ENCODE results near the gene CYTL1. TPM values are rescaled to one million over a fixed set of nuclear protein-coding genes. Genes with fewer than 3 reads are reported as not detected.
"Not testable (repeated sequence)": the region's sequence is repeated elsewhere in the genome, so short reads cannot be mapped to it uniquely, and the experiment has no call there.

Gene CYTL1
- polyA plus RNA-seq, 1 donor, result 8.9 TPM

- no peak for DNase-seq
These were observed 17.0 kb upstream of the CYTL1 start for GRCh38 chr4:5036239-5036638.

GRCh38 chr4:5034206-5034605, 14.9 kb upstream of the CYTL1 start:
- no peak for DNase-seq

GRCh38 chr4:5033281-5033841, 14.1 kb upstream of the CYTL1 start:
- DNase-seq, result no peak

- DNase-seq, result no peak
These were observed 13.6 kb upstream of the CYTL1 start for GRCh38 chr4:5032813-5033212.

GRCh38 chr4:5030927-5031326, 11.7 kb upstream of the CYTL1 start:
- no peak for DNase-seq

GRCh38 chr4:5030221-5030620, 11.0 kb upstream of the CYTL1 start:
- no peak for DNase-seq

GRCh38 chr4:5029447-5029846, 10.2 kb upstream of the CYTL1 start:
- no peak for DNase-seq

- DNase-seq, result no peak
These were observed 9.2 kb upstream of the CYTL1 start for GRCh38 chr4:5028480-5028879.

- DNase-seq, result no peak
These were observed 8.1 kb upstream of the CYTL1 start for GRCh38 chr4:5027346-5027745.

GRCh38 chr4:5026371-5026770, 7.1 kb upstream of the CYTL1 start:
- no peak for DNase-seq

GRCh38 chr4:5024673-5025072, 5.4 kb upstream of the CYTL1 start:
- DNase-seq, result no peak

- DNase-seq, result no peak
These were observed 2.3 kb upstream of the CYTL1 start for GRCh38 chr4:5021546-5021945.

GRCh38 chr4:5020341-5020740, 1.1 kb upstream of the CYTL1 start:
- DNase-seq, result no peak

- DNase-seq, result no peak
These were observed 538 bp upstream of the CYTL1 start for GRCh38 chr4:5019796-5020195.

GRCh38 chr4:5018603-5019002, 655 bp downstream of the CYTL1 start:
- no peak for DNase-seq

- DNase-seq, result no peak
These were observed 1.2 kb downstream of the CYTL1 start for GRCh38 chr4:5018096-5018495.

GRCh38 chr4:5014007-5014682, 5.1 kb downstream of the CYTL1 start:
- no peak for DNase-seq

- DNase-seq, result no peak
These were observed 6.3 kb downstream of the CYTL1 start for GRCh38 chr4:5012958-5013357.

GRCh38 chr4:5012244-5012898, 6.9 kb downstream of the CYTL1 start:
- no peak for DNase-seq

GRCh38 chr4:5010984-5011383, 8.3 kb downstream of the CYTL1 start:
- DNase-seq, result no peak

GRCh38 chr4:5009796-5010195, 9.5 kb downstream of the CYTL1 start:
- no peak for DNase-seq

- not testable (repeated sequence) for DNase-seq
These were observed 12.3 kb downstream of the CYTL1 start for GRCh38 chr4:5006932-5007331.

- no peak for DNase-seq
These were observed 14.8 kb downstream of the CYTL1 start for GRCh38 chr4:5004496-5004895.

- DNase-seq, result no peak
These were observed 15.3 kb downstream of the CYTL1 start for GRCh38 chr4:5003918-5004317.

All from left kidney (tissue), 2 donors.